GM12801 (cell line): Measurements from ENCODE around the gene L3MBTL3.

ENCODE experiments used
- CTCF ChIP-seq: IDR thresholded peaks from one replicate; pipeline ENCODE4 v1.5.1; 2011; ENCODE audit warnings: control low read depth; ENCODE audit not compliant: insufficient read length; ENCODE audit errors: extremely low read depth

Gene L3MBTL3

GRCh38 chr6:130076512-130076911 lies 58.1 kb downstream of the L3MBTL3 start:
- TF ChIP-seq CTCF: no peak

- TF ChIP-seq CTCF: no peak
Observed at GRCh38 chr6:130090796-130091195, 72.4 kb downstream of the L3MBTL3 start.

GRCh38 chr6:130093546-130093945 lies 75.2 kb downstream of the L3MBTL3 start:
- TF ChIP-seq CTCF: no peak

GRCh38 chr6:130098317-130098716 lies 79.9 kb downstream of the L3MBTL3 start:
- no peak for TF ChIP-seq CTCF

GRCh38 chr6:130099119-130099518 lies 80.7 kb downstream of the L3MBTL3 start:
- no peak for TF ChIP-seq CTCF

- TF ChIP-seq CTCF: no peak
Observed at GRCh38 chr6:130105996-130106704, 87.8 kb downstream of the L3MBTL3 start.

- no peak for TF ChIP-seq CTCF
Observed at GRCh38 chr6:130107710-130108109, 89.3 kb downstream of the L3MBTL3 start.
